DMS153 treated with DMSO at 0.1 percent for 48 hours (cell line): ENCODE data around the gene OVCH1.

Experiments
- DNase-seq: peaks from one replicate; lab custom pipeline; 2025; ENCODE audit not compliant: unreplicated experiment; lab: John Stamatoyannopoulos, UW

Gene OVCH1, protein sequence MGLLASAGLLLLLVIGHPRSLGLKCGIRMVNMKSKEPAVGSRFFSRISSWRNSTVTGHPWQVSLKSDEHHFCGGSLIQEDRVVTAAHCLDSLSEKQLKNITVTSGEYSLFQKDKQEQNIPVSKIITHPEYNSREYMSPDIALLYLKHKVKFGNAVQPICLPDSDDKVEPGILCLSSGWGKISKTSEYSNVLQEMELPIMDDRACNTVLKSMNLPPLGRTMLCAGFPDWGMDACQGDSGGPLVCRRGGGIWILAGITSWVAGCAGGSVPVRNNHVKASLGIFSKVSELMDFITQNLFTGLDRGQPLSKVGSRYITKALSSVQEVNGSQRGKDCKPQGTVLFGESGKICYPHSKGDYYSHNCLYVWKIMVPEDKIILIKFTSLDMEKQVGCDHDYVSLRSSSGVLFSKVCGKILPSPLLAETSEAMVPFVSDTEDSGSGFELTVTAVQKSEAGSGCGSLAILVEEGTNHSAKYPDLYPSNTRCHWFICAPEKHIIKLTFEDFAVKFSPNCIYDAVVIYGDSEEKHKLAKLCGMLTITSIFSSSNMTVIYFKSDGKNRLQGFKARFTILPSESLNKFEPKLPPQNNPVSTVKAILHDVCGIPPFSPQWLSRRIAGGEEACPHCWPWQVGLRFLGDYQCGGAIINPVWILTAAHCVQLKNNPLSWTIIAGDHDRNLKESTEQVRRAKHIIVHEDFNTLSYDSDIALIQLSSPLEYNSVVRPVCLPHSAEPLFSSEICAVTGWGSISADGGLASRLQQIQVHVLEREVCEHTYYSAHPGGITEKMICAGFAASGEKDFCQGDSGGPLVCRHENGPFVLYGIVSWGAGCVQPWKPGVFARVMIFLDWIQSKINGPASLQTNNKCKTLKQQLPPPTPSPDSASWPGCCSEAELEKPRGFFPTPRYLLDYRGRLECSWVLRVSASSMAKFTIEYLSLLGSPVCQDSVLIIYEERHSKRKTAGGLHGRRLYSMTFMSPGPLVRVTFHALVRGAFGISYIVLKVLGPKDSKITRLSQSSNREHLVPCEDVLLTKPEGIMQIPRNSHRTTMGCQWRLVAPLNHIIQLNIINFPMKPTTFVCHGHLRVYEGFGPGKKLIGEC

DNA sequence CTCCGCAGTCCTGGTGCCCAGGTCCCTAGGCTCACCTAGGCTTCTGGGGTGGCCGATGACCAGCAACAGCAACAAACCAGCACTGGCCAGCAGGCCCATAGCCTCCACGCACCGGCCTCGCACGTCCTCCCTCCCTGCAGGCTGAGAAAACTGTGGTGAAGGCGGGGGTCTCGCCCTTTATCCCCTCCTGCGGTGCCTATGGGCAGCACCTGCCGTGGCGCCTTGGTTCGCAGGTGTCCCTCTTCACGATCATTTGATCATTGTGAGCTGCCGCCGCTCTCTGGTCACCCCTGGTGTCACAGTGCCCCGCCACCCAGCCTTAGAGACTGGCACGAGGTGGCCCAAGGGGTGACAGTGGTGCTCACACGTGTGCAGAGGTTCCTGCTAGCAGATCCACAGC is at the start of gene OVCH1:
TSS of gene OVCH1 (minus strand) at position 99 of the 400 bp plus-strand sequence. CDS start at position 99, 0 bp downstream.
- no peak for DNase-seq

- no peak for DNase-seq
Measured at GRCh38 chr12:29547151-29547632, 49.7 kb upstream of the OVCH1 start.

GRCh38 chr12:29546000-29546399 is 48.5 kb upstream of the OVCH1 start:
- no peak for DNase-seq

DNA sequence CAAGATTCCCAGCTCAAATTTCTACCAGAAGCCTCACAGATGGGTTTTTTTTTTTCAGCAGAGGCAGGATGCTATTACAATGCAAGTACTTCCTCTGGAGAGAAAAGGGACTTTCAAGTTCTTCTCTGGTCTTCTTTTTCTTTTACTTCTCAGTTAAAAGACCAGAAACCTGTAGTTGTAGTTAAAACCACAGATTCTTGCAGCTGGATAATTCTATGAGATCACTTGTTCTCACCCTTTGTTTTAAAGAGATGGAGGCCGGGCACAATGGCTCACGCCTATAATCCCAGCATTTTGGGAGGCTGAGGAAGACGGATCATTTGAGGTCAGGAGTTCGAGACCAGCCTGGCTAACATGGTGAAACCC is 47.6 kb upstream of the OVCH1 start:
- DNase-seq, result no peak

- no peak for DNase-seq
Measured at GRCh38 chr12:29544428-29545101, 47.1 kb upstream of the OVCH1 start.

- no peak for DNase-seq
Measured at GRCh38 chr12:29543036-29543435, 45.5 kb upstream of the OVCH1 start.

DNA sequence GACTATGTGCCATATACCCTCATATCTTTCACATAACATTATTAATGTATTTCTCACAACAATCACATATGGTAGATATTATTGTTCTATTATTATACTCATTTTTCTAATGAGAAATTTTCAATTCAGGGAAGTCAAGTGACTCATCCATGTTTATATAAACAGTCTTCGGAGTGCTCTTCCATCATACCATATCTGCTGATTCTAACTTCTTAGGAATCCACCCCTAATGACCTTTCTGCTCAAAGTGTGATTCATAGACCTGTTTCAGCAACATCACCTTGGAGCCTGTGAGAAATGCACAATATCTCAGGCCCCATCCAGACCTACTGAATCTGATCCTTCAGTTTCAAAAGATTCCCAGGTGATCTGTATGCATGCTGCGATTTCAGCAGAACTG is 39.8 kb upstream of the OVCH1 start:
- DNase-seq, result no peak

DNA sequence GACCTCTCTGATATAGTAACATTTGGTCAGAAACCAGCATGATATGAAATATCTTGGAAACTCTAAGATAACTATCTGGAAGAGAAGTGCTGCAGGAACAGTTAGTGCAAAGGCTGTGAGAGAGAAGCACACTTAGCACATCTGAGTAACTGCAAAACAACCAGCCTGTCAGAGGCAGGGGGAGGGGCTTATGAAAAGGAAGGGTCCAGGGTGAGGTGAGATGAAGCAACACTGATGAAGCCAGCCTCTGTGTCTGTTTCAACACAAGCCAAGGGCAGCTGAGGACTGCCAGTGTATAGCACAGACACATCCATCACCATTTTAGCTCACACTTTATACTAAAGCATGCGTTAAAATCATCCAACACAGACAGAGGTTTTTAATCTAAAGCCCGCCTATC is 37.4 kb upstream of the OVCH1 start:
- DNase-seq, result no peak

DNA sequence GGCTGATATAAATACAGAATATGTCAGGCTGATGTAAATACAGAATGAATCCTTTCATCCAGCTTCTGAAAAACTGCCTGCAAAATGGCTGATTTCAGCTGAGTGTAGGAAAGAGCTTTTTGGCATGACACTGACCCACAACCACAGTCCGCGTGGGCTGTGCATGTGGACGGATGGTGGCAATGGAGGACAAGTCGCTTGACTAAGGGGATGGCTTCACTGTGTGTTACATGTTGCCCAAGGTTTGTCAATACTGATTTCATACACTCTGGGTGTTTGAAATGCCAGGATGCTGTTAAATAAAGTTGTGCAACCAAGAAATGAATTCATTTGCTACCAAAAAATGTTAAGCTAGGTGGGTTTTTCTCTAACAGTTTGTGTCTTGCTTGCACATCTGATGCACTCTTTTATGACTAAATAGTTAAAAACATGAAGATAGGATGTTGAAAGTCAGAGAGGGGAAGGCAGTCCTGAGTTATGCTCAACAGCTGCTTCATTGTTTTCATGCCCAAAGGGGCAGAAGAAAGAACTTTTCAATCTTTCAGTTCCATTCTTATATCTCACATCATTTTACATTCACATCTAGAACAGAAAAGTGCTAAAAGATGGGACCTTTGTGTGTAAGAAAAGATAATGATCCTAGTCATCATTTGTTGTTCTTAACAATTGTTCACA is 36.5 kb upstream of the OVCH1 start:
- no peak for DNase-seq

DNA sequence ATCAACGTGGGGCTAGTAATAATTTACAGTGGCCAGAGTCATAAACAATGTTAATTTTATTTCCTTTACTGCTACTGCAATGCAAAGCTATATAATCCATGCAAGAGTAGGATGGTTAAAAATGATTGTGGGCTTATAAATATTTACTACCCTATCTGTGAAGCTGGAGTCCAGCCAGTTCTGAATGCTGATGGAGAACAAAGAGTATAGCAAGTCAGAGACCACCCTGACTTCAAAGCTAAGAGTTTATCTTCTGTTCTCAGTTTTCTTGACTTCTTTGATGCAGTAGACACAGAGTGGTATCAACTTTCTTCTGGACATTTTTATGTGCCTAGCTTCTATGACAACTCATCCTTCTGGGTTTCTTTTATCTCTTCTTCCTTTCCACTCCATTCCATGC is 34.0 kb upstream of the OVCH1 start:
- DNase-seq, result no peak

DNA sequence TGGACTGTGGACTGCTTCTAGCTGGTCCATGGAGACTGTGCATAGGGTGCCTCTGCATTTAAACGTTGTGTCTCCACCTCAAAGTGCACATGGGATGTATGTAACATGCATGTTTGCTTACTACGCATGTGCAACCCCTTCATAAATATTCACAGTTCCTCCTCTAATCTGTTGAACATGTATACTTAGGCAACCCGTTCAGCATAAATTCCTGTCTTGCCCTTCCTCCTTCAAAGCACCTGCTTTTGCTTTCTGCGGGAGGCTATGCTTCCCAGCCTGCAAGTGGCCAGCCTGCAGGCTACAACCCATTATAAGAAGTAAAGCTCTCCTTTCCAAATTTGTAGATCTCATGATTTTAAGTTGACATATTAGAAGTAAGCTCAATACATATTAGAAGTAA is 33.0 kb upstream of the OVCH1 start:
- no peak for DNase-seq

DNA sequence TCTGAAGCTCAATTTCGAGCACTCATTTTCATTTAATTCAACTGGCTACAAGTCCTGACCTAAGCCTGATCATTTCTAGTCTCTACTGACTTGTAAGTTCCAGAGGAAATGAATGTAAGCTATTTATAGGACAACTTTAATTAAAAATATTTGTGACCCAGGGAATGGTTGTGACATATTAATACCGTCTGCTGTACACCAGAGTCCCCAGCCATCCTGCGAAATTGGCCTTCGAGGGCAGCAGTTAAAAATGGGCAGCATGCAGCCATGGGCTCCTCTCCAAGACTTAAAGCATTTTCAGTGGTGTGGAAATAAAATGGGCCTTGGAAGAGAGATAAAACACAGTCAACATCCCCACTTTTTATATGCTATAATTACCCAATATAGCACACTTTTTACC is 30.7 kb upstream of the OVCH1 start:
- DNase-seq, result no peak

- DNase-seq, result no peak
Measured at GRCh38 chr12:29521951-29522350, 24.5 kb upstream of the OVCH1 start.

DNA sequence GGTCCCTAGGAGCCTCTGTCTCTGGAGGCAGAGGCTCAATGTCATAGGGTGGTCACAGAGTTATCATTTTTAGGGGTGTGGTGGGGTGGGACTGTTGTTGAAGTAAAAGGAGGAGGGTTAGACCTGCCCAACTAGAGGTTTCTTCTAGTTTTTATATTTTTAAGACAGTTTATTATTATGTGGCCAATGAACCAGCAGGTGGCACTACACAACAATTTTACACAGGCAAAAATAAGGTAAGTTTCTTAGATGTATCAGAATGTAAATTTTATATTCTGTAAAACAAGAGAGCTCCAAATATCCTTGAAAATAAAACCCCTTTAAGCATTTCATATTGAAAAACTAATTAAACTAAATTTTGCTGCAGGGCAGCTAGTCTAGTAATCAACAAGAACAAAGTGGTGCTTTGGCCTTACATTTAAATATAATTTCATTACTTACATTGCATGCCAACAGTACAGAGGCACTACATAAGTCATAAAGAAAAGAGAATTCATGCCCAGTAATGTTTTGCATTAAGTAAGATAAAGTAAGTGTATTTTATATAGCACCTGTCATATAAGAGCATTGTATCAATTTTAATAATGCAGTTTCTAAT is 22.2 kb upstream of the OVCH1 start:
- DNase-seq, result no peak

DNA sequence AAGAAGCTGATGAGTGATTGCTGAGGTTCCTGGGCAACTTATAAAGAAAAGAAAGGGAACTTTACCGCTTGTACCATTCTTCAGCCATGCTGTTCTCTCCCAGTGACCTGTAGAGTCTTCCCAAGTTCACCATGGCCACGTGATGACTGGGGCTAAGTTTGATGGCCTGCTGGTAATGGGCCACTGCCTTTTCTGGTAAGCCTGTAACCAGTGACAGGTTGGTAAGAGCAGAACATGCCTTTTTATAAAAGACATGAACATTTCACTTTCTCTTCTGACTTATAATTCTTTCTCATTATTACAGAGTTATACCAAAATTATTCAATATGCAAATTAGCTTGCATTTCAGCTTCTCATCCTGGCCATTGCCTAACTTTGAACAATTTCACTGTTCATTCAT is 20.9 kb upstream of the OVCH1 start:
- no peak for DNase-seq

- no peak for DNase-seq
Measured at GRCh38 chr12:29517264-29517663, 19.8 kb upstream of the OVCH1 start.

GRCh38 chr12:29516431-29516875 is 19.0 kb upstream of the OVCH1 start:
- DNase-seq, result no peak

DNA sequence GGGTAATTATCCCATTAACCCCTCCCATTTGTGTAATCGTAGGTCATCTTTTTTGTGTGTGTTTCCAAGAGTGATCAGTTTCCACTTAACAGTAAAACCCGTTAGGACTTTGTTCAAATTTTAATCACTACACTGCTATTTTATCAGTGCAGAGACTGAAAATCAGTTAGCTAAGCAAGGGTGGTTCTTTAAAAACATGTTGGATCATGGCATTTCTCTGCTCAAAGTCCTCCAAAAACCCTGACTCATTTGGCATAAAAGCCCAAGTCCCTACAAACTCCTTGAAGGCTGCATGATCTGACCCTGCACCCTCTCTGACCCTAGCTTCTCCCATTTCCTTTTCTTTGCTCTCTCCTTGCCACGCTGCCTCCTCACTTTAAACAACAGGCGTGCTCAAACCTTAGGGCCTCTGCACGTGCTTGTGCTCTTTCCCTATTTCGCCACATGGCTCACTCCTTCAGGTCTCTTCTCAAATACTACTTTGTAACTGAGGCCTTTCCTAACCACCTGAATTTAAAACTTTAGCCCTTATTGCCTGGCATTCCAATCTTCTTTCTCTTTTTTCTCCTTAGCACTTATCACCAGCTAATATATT is 13.2 kb upstream of the OVCH1 start:
- DNase-seq, result no peak

DNA sequence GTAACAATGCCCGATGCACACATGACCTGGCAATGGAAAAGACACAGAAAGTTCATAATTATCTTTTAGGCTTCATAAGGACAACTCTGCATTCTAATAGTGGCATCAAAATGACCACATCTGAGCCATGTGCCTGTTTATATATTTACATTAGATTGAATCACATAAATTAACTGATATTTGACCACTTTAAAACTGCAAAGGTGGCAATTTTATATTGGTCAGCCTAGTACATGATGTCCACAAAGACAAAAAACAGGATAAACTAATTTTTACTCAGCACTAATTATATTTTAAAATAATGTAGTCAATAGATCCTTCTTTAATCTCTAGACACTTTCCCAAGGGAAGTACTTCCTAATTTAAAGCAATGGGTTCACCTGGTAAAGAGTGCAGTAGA is 12.0 kb upstream of the OVCH1 start:
- no peak for DNase-seq

- no peak for DNase-seq
Measured at GRCh38 chr12:29508949-29509348, 11.5 kb upstream of the OVCH1 start.
